ENCODE data around the gene RCOR2.

- TF ChIP-seq CTCF (IDR thresholded peaks at IDR 0.05): no peak
- TF ChIP-seq POLR2AphosphoS5 (IDR thresholded peaks at IDR 0.05): no peak
- no peak for TF ChIP-seq POLR2A (IDR thresholded peaks at IDR 0.05)
These were observed 35.6 kb upstream of the RCOR2 start for GRCh38 chr11:63952570-63952969.
